ENCODE measurements around the gene STXBP2.

- TF ChIP-seq POLR2AphosphoS5 (IDR thresholded peaks at IDR 0.05) (no peak), CTCF (IDR thresholded peaks at IDR 0.05) (no peak)
Measured at GRCh38 chr19:7648265-7649014, 11.5 kb downstream of the STXBP2 start.

All from esophagus muscularis mucosa (tissue), 3 donors.